IMR-90 (cell line): ENCODE data around the gene TGM5. TPM values are rescaled to one million over a fixed set of nuclear protein-coding genes. Genes with fewer than 3 reads are reported as not detected.

ENCODE experiments used
- ATAC-seq: fragments of 200-7000 bp; cut with Tn5 transposase; 2 replicates; pipeline ENCODE4 v1.9.1; 2020; ENCODE audit warnings: low read depth, mild to moderate bottlenecking, moderate library complexity
- BruUV-seq: library from RNA; stranded (reverse); fragments of 400-500 nt; replicated peaks from 2 replicates; lab custom pipeline; 2021; lab: Mats Ljungman, UMichigan
- CTCF ChIA-PET: fragments of 300-600 bp; formaldehyde crosslinking; extraction: SDS; loops from one replicate; lab custom pipeline; 2021; ENCODE audit warnings: antibody characterized with exemption; lab: Yijun Ruan, JAX
- POLR2A ChIA-PET: fragments of 300-600 bp; sonication (Branson Sonifier 250); formaldehyde crosslinking; loops from one replicate; lab custom pipeline; 2022; ENCODE audit warnings: antibody characterized with exemption; ENCODE audit not compliant: unreplicated experiment; lab: Charles Lee
- DNase-seq: peaks from one replicate; pipeline ENCODE4 v3.0.0; 2013
- H2AFZ ChIP-seq: replicated peaks from 2 replicates; pipeline ENCODE3; 2013; ENCODE audit warnings: low read length, mild to moderate bottlenecking; ENCODE audit not compliant: poor library complexity
- H2AK5ac ChIP-seq: 2 replicates; pipeline ENCODE4 v1.6.1; 2013; ENCODE audit warnings: low read depth, low read length, inconsistent platforms
- H2AK9ac ChIP-seq: replicated peaks from 2 replicates; pipeline ENCODE3; 2013; ENCODE audit warnings: mild to moderate bottlenecking, low read depth, low read length, moderate library complexity; ENCODE audit not compliant: poor library complexity
- H2BK120ac ChIP-seq: 2 replicates; pipeline ENCODE4 v1.6.1; 2013; ENCODE audit warnings: low read depth, low read length, inconsistent platforms
- H2BK15ac ChIP-seq: 3 replicates; pipeline ENCODE4 v1.6.1; 2013; ENCODE audit warnings: low read depth, low read length, inconsistent platforms
- H2BK20ac ChIP-seq: 2 replicates; pipeline ENCODE4 v1.6.1; 2013; ENCODE audit warnings: low read depth, mild to moderate bottlenecking, inconsistent platforms, low read length, moderate library complexity
- H2BK5ac ChIP-seq: 2 replicates; pipeline ENCODE4 v1.6.1; 2013; ENCODE audit warnings: mild to moderate bottlenecking, low read depth, low read length, inconsistent platforms; ENCODE audit not compliant: poor library complexity, severe bottlenecking
- H3K14ac ChIP-seq: replicated peaks from 2 replicates; pipeline ENCODE4 v1.6.1; 2013; ENCODE audit warnings: low read depth, low read length, inconsistent platforms
- H3K18ac ChIP-seq: 2 replicates; pipeline ENCODE4 v1.6.1; 2013; ENCODE audit warnings: low read depth, low read length, control low read depth
- H3K23ac ChIP-seq: 2 replicates; pipeline ENCODE4 v1.6.1; 2013; ENCODE audit warnings: low read depth, low read length, inconsistent platforms
- H3K27ac ChIP-seq: 2 replicates; pipeline ENCODE4 v1.5.1; 2013; ENCODE audit warnings: mild to moderate bottlenecking, control low read depth, low read length; ENCODE audit not compliant: insufficient read depth
- H3K27me3 ChIP-seq: 2 replicates; pipeline ENCODE4 v1.6.1; 2013; ENCODE audit warnings: low read length; ENCODE audit not compliant: control insufficient read depth, insufficient read depth
- H3K36me3 ChIP-seq: 2 replicates; pipeline ENCODE4 v1.6.1; 2013; ENCODE audit warnings: low read length, mixed read lengths; ENCODE audit not compliant: control insufficient read depth, insufficient read depth
- H3K4ac ChIP-seq: 2 replicates; pipeline ENCODE4 v1.6.1; 2013; ENCODE audit warnings: low read depth, low read length, inconsistent platforms
- H3K4me1 ChIP-seq: 2 replicates; pipeline ENCODE4 v1.6.1; 2013; ENCODE audit warnings: low read length, mixed read lengths; ENCODE audit not compliant: control insufficient read depth, insufficient read depth
- H3K4me2 ChIP-seq: 2 replicates; pipeline ENCODE4 v1.6.1; 2013; ENCODE audit warnings: low read depth, mild to moderate bottlenecking, control low read depth, low read length, moderate library complexity
- H3K4me3 ChIP-seq: 2 replicates; pipeline ENCODE4 v1.5.1; 2013; ENCODE audit warnings: low read depth, mild to moderate bottlenecking, control low read depth, low read length, moderate library complexity; ENCODE audit not compliant: insufficient read depth
- H3K56ac ChIP-seq: 2 replicates; pipeline ENCODE4 v1.6.1; 2013; ENCODE audit warnings: low read length, inconsistent platforms; ENCODE audit not compliant: insufficient read depth; ENCODE audit errors: extremely low read depth
- H3K79me1 ChIP-seq, 2 experiments: 2 replicates each; pipeline ENCODE4 v1.6.1; 2013; ENCODE audit warnings: low read length in 2 of 2, inconsistent platforms in 1 of 2, low read depth in 1 of 2
- H3K9ac ChIP-seq: 2 replicates; pipeline ENCODE4 v1.6.1; 2013; ENCODE audit warnings: low read depth, low read length, control low read depth
- H3K9me1 ChIP-seq: 2 replicates; pipeline ENCODE4 v1.6.1; 2013; ENCODE audit warnings: low read length, inconsistent platforms; ENCODE audit not compliant: insufficient read depth
- H3K9me3 ChIP-seq: 2 replicates; pipeline ENCODE4 v1.6.1; 2013; ENCODE audit warnings: low read length; ENCODE audit not compliant: control insufficient read depth, insufficient read depth
- H4K20me1 ChIP-seq: 2 replicates; pipeline ENCODE4 v1.6.1; 2013; ENCODE audit warnings: low read length, inconsistent platforms; ENCODE audit not compliant: insufficient read depth
- H4K5ac ChIP-seq: 2 replicates; pipeline ENCODE4 v1.6.1; 2013; ENCODE audit warnings: mild to moderate bottlenecking, low read depth, low read length, control low read depth
- H4K8ac ChIP-seq, 2 experiments: 2 replicates each; pipeline ENCODE4 v1.6.1; 2013; ENCODE audit warnings: low read depth in 2 of 2, low read length in 2 of 2, control low read depth in 1 of 2, inconsistent platforms in 1 of 2
- H4K91ac ChIP-seq: 2 replicates; pipeline ENCODE4 v1.6.1; 2013; ENCODE audit warnings: low read depth, low read length, inconsistent platforms; ENCODE audit not compliant: insufficient read depth
- BHLHE40 ChIP-seq: fragments of 150-350 bp; IDR thresholded peaks from 2 replicates; pipeline ENCODE4 v1.6.1; 2016; ENCODE audit warnings: mild to moderate bottlenecking, low read depth, low read length
- CHD1 ChIP-seq: IDR thresholded peaks from 2 replicates; pipeline ENCODE4 v1.6.1; 2012; ENCODE audit warnings: low read depth, low read length, improper control_type of control experiment
- MAFK ChIP-seq: IDR thresholded peaks from 2 replicates; pipeline ENCODE4 v1.6.1; 2012; ENCODE audit warnings: low read depth, low read length, improper control_type of control experiment
- WGBS, 2 experiments: methylation state at CpG; one replicate each; pipeline versions ENCODE4 v1.1.5 to v1.1.7; 2013; ENCODE audit warnings: missing lambda C conversion rate in 2 of 2; ENCODE audit not compliant: insufficient read length in 1 of 2; ENCODE audit errors: extremely low coverage in 2 of 2; 5-methylcytosine and 5-hydroxymethylcytosine counted together
- dilution Hi-C: fragments of 300-500 bp; cut with HindIII; formaldehyde crosslinking; loops from one replicate; pipeline ENCODE4 v1.14.3; 2018; ENCODE audit warnings: low sequenced_read_pairs; ENCODE audit not compliant: unreplicated experiment
- in situ Hi-C: fragments of 300-500 bp; cut with MboI; formaldehyde crosslinking; loops from 3 replicates; pipeline ENCODE4 v1.14.3; 2019; ENCODE audit warnings: low sequenced_read_pairs, inconsistent platforms, mixed read lengths
- intact Hi-C: fragments of 100-400 bp; cut with micrococcal nuclease; formaldehyde crosslinking; loops from 2 replicates; pipeline ENCODE4 v1.10.0; 2022
- polyA plus RNA-seq, 3 experiments: library from polyadenylated mRNA; depleted of rRNA; stranded (reverse); fragments of >200 nt; gene quantifications; 2 replicates each; pipeline ENCODE4 v1.2.3, GENCODE V29; 2012; ENCODE audit warnings: low replicate concordance in 1 of 3
- total RNA-seq: library from RNA; depleted of rRNA; stranded (reverse); fragments of >200 nt; gene quantifications from 2 replicates; pipeline ENCODE4 v1.2.3, GENCODE V29; 2012

The TGM5 gene
- total and polyA plus RNA-seq, 2 of the 4 experiments (the other 2 are of a cell fraction) = not detected

GRCh38 chr15:43294091-43294706 lies 27.5 kb upstream of the TGM5 start:
- no peak overlapping the region for H3K4me3 ChIP-seq
- ATAC-seq (no peak), DNase-seq (no peak)
- H3K56ac ChIP-seq = no peak overlapping the region
- no peak overlapping the region for H2BK20ac ChIP-seq
- H3K79me1 ChIP-seq = no peaks in the 10 kb centered on the region
- no peak overlapping the region for H3K14ac ChIP-seq
- no peak overlapping the region for H3K27ac ChIP-seq
- H3K27me3 ChIP-seq = peaks cover 43% of the 10 kb centered on the region
- BruUV-seq = no TSS peak
- WGBS, 2 experiments = no CpG with 5 or more reads among the region's 6 CpGs
- H2BK5ac ChIP-seq = no peak overlapping the region
- intact Hi-C loops (no loop called here), dilution Hi-C loops (no loop called here), in situ Hi-C loops (no loop called here)
- no peak overlapping the region for H2AK9ac ChIP-seq
- H3K9me3 ChIP-seq = no peaks in the 10 kb centered on the region
- TF ChIP-seq MAFK = no peak
- no peak for TF ChIP-seq BHLHE40
- no peak for TF ChIP-seq CHD1
- no peak overlapping the region for H2AK5ac ChIP-seq
- no peaks in the 10 kb centered on the region for H4K20me1 ChIP-seq
- H3K23ac ChIP-seq = no peak overlapping the region
- H3K4ac ChIP-seq = no peak overlapping the region
- no peaks in the 10 kb centered on the region for H3K9me1 ChIP-seq
- no peak overlapping the region for H4K91ac ChIP-seq
- H4K5ac ChIP-seq = no peak overlapping the region
- no peak overlapping the region for H2AFZ ChIP-seq
- H2BK15ac ChIP-seq = no peak overlapping the region
- no peak overlapping the region for H2BK120ac ChIP-seq
- H3K18ac ChIP-seq = no peak overlapping the region
- CTCF ChIA-PET = no interaction called here
- no peak overlapping the region for H4K8ac ChIP-seq
- H3K4me2 ChIP-seq = no peak overlapping the region; the same call in 1 of the 2 replicates
- H3K4me1 ChIP-seq = peaks cover 4% of the 10 kb centered on the region; the same call in 1 of the 2 replicates
- H3K9ac ChIP-seq = no peak overlapping the region
- no peaks in the 10 kb centered on the region for H3K36me3 ChIP-seq
- POLR2A ChIA-PET = no interaction called here
